Measurements from ENCODE around the gene DDX39A.
"Not testable (repeated sequence)": the region's sequence is repeated elsewhere in the genome, so short reads cannot be mapped to it uniquely, and the experiment has no call there.

The DDX39A gene

DNA sequence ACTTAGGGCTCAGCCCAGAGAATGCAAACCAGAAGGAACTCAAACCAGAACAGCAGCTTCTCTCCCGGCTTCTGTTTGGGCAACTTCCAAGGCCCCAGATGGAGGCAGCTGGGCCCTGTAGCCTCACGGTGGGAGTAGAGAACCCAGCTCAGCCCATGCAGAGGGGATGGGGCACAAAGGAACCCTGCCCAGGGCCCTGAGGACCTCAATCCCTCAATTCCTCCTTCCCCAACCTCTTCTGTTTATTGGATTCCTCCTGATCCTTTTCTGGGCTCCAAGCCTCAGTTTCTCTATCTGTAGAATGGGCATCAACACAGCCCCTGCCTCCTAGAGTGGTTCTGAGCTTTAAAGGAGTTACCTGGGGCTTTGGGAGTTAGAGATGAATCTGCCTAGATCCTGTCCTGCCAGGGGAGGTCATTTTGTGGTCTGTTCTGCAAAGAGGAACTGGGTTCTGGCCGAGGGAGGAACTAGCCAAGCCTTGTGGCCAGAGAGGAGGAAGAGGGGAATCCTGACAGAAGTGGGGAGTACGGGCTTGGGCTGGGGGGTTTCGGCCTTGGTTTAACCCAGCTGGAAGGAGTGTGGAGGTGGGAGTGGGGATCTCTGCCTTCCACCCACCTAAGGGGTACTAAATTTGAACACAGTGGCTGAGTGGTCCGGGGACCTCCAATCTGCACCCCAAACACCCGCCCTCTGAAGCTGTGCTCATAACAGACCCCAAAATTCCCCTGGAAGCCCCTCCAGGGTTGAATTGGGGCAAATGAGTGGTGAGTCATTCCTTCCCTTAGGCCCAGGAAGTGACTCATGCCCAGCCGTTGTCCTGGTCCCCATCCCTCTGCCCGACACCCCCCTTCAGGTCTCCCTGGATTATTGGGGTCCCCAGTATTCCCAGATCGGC, 35.2 kb downstream of the DDX39A start:
- DNase-seq = no peak

GRCh38 chr19:14381689-14382474, 37.3 kb downstream of the DDX39A start:
- DNase-seq = no peak

DNA sequence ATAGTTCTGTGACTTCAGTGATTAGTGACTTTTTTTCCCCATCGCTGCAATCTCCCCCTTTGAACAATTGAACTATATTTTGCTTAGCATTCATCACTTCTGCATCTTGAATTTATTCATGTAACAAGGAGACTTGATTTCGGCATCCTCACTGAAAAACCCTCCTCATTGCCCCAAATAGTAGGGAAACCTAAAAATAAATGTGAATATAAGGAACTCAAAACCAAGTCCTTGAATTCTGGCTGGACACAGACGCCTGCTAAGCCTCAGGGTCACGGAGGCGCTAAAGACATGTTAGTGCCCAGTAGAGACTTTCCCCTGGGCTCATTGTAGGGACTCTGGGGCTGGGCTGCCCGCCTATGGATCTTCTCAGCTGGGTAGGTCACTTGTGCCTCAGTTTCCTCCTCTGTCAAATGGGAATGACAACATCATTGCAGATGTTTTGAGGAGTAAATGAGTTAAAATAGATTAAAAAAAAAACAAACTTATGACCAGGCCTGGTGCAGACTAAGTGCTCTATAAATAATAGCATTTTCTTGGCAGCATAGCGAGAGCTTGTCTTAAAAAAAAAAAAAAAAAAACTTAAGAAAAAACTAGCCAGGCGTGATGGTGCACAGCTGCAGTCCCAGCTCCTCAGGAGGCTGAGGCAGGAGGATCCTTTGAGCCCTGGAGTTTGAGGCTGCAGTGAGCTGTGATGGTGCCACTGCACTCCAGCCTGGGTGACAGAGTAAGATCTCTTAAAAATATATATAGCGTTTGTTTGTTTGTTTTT, 39.7 kb downstream of the DDX39A start:
- DNase-seq = no peak

GRCh38 chr19:14378890-14379289, 40.3 kb downstream of the DDX39A start:
- no peak for DNase-seq

GRCh38 chr19:14377883-14378328, 41.2 kb downstream of the DDX39A start:
- no peak for DNase-seq

DNA sequence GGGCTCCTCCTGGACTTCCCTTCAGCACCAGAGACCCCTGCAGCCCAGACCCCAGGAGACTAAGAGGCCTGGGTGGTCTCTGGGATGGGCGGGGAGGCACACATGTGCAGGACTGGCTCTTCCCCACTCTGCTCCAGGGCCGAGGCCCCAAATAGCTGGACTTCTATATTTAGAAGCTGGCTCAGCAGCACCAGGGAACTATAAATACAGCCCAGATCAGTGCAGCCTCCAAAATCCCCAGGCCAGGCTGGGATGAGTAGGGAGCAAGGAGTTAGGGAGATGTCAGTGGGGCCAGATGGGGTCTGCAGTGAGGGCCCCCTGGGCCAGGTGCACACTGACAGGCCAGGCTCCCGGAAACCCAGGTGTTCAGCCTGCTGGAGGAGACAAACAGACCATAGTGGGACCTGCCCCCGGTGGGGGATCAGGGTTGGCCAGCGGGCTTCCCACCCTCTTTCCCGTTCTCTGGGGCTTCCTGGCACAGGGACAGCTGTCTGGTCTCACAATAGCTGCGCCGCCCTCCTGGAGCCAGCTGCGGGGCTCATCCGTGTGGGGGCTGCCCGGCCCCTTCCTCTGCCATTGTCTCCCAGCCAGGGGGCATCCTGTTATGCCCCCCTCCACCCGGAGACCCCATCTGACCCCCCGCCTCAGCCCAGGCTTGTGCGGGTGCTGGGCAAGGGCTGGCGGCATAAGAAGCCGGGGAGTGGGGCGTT, 43.4 kb downstream of the DDX39A start:
- no peak for DNase-seq

DNA sequence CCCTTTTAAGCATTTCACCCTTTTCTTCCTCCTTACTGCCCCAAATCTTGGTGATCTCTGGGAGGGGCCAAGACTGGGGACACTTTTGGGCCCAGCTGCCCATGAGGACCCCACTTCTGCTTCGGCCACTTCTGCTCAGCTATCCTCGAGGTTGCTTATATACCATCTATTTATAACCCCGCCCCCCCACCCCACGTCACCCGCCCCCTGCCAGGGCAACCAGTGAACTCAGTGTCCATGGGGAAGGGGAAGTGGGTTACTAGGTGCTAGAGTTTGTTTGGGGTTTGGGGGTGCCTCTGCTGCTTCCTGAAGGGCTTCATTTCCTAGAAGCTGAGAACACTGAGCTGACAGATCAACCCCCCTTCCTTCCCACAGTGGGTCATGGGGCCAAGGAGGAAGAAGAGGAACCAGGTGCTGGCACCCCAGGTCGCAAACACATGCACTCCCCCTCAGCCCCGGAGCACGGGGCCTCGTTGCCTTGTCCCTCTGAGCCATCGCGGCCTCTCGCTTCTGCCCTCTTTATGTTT, 44.0 kb downstream of the DDX39A start:
- DNase-seq = no peak

- DNase-seq = not testable (repeated sequence)
Observed at GRCh38 chr19:14374313-14374712, 44.8 kb downstream of the DDX39A start.

DNA sequence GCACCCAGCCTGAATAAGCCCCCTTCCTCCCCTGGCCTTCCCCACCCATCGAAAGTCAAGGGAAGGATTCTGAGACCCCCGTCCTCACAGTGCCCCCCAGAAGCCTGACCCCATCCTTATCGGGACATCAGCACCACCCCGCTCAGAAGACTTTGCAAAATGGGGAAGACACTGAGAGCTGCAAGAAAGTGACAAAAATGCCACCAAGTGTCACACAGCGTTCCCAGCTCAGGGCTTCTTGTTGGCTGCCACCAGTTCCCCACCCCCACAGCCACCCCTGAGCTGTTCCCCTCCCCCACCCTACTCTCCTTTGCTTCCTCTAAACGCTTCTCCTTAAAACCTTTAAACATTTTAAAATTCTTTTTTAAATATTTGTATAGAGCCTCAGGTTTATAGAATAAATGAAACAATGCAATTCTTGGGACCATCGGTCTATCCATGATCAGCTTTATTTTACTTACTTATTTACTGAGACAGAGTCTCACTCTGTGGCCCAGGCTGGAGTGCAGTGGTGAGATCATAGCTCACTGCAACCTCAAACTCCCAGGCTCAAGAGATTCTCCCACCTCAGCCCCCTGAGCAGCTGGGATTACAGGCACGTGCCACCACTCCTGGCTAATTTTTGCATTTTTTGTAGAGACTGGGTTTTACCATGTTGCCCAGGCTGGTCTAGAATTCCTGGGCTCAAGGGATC, 46.6 kb downstream of the DDX39A start:
- not testable (repeated sequence) for DNase-seq

DNA sequence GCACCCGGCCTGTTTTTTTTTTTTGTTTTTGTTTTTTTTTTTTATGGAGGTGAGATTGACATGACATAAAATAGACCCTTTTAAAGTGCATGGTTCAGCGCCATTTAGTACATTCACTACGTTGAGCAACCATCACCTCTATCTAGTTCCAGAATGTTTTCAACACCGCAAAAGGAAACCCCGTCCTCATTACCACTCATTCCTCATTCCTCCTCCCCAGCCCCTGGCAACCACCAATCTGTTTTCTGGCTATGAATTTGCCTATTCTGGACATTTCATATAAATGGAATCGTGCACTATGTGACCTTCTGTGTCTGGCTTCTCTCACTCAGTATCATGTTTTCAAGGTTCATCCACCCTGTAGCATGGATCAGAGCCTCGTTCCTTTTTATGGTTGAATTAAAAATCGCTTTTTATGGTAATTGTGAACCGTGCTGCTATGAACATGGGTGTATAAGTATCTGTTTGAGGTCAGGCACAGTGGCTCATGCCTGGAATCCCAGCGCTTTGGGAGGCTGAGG, 47.8 kb downstream of the DDX39A start:
- no peak for DNase-seq

DNA sequence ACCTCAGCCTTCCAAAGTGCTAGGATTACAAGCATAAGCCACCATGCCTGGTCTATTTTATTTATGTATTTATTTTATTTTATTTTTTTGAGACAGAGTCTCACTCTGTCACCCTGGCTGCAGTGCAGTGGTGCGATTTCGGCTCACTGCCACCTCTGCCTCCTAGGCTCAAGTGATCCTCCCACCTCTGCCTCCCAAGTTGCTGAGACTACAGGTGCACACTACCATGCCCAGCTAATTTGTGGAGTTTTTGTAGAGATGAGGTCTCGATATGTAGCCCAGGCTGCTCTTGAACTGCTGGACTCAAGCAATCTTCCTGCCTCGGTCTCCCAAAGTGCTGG, 48.2 kb downstream of the DDX39A start:
- no peak for DNase-seq

DNA sequence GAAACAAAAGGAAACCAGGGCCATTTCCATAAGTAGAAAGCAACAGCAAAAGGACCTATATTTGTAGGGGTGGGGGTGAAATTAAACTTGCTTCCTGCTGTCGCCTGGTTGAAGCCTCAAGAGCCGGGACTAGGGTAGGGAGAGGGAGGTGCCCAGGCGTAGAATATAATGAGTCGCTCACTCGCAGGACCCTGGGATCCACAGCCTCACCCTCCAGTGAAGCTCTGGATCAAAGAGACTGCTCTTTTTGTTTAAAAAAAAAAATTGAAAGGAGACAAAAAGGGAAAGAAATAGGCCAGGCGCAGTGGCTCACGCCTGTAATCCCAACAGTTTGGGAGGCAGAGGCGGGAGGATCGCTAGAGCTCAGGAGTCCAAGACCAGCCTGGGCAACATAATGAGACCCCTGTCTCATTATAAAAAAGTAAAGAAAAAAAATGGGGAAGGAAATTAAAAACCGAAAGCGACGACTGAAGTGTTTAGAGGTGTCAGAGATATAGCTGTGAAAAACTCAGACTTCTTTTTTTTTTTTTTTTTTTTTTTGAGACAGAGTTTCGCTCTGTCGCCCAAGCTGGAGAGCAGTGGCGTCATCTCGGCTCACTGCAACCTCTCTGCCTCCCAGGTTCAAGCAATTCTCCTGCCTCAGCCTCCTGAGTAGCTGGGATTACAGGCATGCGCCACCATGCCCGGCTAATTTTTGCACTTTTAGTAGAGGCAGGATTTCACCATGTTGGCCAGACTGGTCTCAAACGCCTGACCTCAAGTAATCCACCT, 48.8 kb downstream of the DDX39A start:
- no peak for DNase-seq

DNA sequence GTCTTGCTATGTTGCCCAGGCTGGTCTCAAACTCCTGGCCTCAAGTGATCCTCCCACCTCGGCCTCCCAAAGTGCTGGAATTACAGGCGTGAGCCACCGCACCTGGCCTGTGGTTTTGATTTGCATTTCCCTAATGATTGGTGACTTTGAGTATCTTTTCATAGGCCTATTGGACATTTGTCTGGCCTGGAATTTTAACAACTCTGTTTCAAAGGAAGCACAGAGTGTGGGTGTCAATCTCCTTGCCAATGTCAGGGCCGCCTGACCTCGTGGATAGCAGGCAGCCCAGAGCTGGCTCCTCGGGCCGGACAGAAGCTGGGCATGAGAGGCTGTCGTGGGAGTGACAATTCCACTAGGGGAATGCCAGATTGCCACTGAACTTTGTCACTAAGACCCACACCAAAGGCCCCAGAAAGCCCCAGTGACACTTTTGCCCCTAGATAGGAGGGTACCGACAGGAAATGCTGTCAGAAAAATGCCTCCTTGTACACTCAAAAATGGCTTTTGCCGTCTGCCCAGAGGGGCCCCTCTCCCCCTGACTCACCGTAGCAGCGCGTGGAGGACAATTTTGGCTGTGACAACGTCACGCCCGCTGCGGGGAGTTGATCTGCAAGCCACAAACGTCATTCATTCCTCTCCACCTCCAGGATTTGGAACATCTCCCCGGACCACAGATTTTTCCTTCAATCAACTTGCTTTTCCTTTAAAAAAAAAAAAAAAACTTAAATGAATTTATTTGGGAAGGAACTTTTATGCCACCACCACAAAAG, 49.6 kb downstream of the DDX39A start:
- no peak for DNase-seq

- no peak for DNase-seq
Observed at GRCh38 chr19:14368011-14368513, 51.1 kb downstream of the DDX39A start.

DNA sequence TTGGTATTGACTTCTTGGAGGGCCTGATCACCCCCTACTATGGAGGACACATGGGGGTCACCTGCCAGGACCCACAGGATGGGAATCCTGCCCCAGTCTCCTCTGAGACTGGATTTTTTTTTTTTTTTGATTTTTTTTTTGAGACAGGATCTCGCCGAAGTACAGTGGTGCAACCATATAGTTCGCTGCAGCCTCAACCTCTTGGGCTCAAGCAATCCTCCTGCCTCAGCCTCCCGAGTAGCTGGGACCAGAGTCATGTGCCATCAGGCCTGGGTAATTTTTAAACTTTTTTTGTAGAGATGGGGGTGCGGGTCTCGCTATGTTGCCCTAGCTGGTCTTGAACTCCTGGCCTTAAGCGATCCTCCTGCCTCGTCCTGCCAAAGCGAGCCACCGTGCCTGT, 52.1 kb downstream of the DDX39A start:
- no peak for DNase-seq

DNA sequence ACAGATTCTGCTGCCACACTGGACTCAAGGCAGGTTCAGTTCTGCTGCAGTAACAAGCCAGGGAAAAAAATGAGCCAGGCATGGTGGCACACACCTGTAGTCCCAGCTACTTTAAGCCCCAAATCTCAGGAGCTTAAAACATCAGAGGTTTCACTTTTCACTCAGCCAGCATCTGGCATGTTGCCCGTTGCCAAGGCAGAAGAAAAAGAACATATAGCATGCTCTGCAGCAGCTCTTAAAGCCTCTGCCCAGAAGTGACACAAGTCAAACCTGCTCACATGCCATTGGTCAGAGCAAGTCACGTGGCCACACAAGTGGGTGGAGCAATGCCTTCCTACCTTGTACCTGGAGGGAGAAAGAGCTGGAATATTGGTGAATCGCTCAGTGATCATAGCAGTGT, 52.6 kb downstream of the DDX39A start:
- DNase-seq = peak; percentile 89

GRCh38 chr19:14364098-14364443, 55.1 kb downstream of the DDX39A start:
- DNase-seq = not testable (repeated sequence)

DNA sequence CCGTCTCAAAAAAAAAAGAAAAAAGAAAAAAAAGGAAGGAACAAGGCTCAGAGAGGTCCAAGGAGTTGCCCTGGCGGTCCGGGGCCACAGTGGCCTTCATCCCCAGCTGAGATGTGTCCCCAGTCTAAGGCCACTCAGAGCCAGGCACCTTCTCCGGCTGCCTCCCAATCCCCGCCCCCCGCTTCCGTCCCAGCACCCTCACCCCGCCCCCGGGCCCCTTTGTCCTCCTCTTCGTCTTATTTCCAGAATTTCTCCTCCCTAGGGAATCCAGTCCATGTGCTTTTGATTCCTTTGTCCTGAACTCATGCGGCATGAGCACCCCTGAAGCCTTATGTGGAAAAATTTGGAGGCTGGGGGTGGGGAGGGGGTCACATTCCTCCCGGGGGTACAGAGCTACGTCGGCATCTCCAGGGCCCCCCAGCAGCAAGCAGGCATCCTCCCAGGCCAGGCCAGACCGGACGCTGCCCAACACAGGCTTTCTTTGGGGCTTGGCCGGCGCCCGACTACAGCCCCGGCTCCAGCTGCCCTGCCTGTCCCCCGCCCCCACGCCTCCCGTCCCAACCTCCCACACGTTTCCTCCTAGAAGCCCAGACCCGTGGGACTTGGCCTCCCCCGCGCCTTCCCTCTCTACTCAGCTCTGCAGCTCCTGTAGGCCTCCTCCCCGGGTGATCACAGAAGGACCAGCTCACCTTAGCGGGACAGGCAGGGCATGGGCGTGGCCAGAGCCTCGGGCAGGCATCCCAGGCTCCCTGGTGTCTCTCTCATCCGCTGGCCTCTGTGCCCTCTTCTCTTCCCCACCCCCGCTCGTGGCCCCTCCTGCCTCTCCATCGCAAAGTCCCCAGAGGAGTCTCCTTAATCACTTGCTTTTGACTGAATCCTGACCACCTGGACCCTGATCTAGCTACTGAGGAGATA, 55.7 kb downstream of the DDX39A start:
- no peak for DNase-seq

GRCh38 chr19:14361824-14362223, 57.3 kb downstream of the DDX39A start:
- no peak for DNase-seq
